HL-60/S4 treated with retinoic acid at 250 ng/mL for 4 days and 3 days (cell line): ENCODE results near the gene PPP6R2.
"Not testable (repeated sequence)": the region's sequence is repeated elsewhere in the genome, so short reads cannot be mapped to it uniquely, and the experiment has no call there.

Experiments
- in situ Hi-C: fragments of 300-500 bp; cut with MboI; formaldehyde crosslinking; loops from 2 replicates; pipeline ENCODE4 v1.7.0; 2022; ENCODE audit warnings: low sequenced_read_pairs

The PPP6R2 gene

GRCh38 chr22:50339945-50340879 lies 2.9 kb upstream of the PPP6R2 start:
- in situ Hi-C loops: no loop called here

- in situ Hi-C loops: no loop called here
These were observed 1.0 kb upstream of the PPP6R2 start for GRCh38 chr22:50341977-50342650.

GRCh38 chr22:50343541-50343935 lies 411 bp downstream of the PPP6R2 start:
- in situ Hi-C loops: no loop called here

GRCh38 chr22:50346470-50346869 lies 3.3 kb downstream of the PPP6R2 start:
- in situ Hi-C loops: no loop called here

GRCh38 chr22:50347157-50347556 lies 4.0 kb downstream of the PPP6R2 start:
- in situ Hi-C loops: no loop called here

GRCh38 chr22:50348058-50348457 lies 4.9 kb downstream of the PPP6R2 start:
- in situ Hi-C loops: no loop called here

- in situ Hi-C loops: no loop called here
These were observed 13.1 kb downstream of the PPP6R2 start for GRCh38 chr22:50356186-50356585.

GRCh38 chr22:50357222-50357621 lies 14.1 kb downstream of the PPP6R2 start:
- in situ Hi-C loops: no loop called here

- in situ Hi-C loops: no loop called here
These were observed 14.6 kb downstream of the PPP6R2 start for GRCh38 chr22:50357756-50358155.

- in situ Hi-C loops: no loop called here
These were observed 17.5 kb downstream of the PPP6R2 start for GRCh38 chr22:50360578-50360977.

GRCh38 chr22:50361222-50361621 lies 18.1 kb downstream of the PPP6R2 start:
- in situ Hi-C loops: no loop called here

- in situ Hi-C loops: no loop called here
These were observed 18.6 kb downstream of the PPP6R2 start for GRCh38 chr22:50361688-50362087.

GRCh38 chr22:50363166-50363802 lies 20.2 kb downstream of the PPP6R2 start:
- in situ Hi-C loops: no loop called here

- in situ Hi-C loops: not testable (repeated sequence)
These were observed 20.7 kb downstream of the PPP6R2 start for GRCh38 chr22:50363803-50364194.

GRCh38 chr22:50367778-50368500 lies 24.8 kb downstream of the PPP6R2 start:
- in situ Hi-C loops: no loop called here

GRCh38 chr22:50371101-50371648 lies 28.0 kb downstream of the PPP6R2 start:
- in situ Hi-C loops: no loop called here

- in situ Hi-C loops: no loop called here
These were observed 33.0 kb downstream of the PPP6R2 start for GRCh38 chr22:50376085-50376651.

GRCh38 chr22:50381021-50381555 lies 38.0 kb downstream of the PPP6R2 start:
- in situ Hi-C loops: not testable (repeated sequence)

- in situ Hi-C loops: no loop called here
These were observed 53.7 kb downstream of the PPP6R2 start for GRCh38 chr22:50396751-50397370.
